Stomach (tissue), 4 donors: ENCODE data around the gene PINK1.
"Not testable (repeated sequence)": the region's sequence is repeated elsewhere in the genome, so short reads cannot be mapped to it uniquely, and the experiment has no call there.

ENCODE experiments used
- EP300 ChIP-seq: sonication (generic); formaldehyde crosslinking; IDR thresholded peaks from one replicate; pipeline ENCODE4 v1.6.1; 2017; ENCODE audit warnings: antibody characterized with exemption
- POLR2A ChIP-seq, 4 donors: fragments of 450-650 bp; IDR thresholded peaks; one replicate each; pipeline ENCODE4 v1.6.1; 2016; ENCODE audit warnings: antibody characterized with exemption in 4 of 4, control low read depth in 2 of 4, mild to moderate bottlenecking in 1 of 4, moderate library complexity in 1 of 4
- TF ChIP-seq, protein P1 (sequence below), 7 experiments: fragments of 450-650 bp in 4 of 7; fragments of 200-600 bp in 3 of 7; sonication (generic) in 3 of 7; IDR thresholded peaks; one replicate each; pipeline ENCODE4 v1.5.1; 2016 to 2019; ENCODE audit warnings: antibody characterized with exemption in 7 of 7, control low read depth in 2 of 7, mild to moderate bottlenecking in 1 of 7

DNA sequence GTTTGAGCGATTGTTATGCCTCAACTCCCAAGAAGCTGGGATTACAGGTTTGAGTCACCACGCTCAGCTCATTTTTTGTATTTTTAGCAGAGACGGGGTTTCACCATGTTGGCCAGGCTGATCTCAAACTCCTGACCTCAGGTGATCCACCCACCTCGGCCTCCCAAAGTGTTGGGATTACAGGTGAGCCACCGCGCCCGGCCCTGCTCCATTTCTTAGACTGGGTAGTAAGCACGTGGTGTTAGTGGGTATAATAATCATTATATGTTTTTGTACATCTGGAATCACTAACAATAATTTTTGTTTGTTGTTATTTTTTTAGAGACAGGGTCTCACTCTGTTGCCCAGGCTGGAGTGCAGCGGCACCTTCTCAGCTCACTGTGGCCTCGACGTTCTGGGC is 40.4 kb downstream of the PINK1 start:
- TF ChIP-seq, protein P1, sequence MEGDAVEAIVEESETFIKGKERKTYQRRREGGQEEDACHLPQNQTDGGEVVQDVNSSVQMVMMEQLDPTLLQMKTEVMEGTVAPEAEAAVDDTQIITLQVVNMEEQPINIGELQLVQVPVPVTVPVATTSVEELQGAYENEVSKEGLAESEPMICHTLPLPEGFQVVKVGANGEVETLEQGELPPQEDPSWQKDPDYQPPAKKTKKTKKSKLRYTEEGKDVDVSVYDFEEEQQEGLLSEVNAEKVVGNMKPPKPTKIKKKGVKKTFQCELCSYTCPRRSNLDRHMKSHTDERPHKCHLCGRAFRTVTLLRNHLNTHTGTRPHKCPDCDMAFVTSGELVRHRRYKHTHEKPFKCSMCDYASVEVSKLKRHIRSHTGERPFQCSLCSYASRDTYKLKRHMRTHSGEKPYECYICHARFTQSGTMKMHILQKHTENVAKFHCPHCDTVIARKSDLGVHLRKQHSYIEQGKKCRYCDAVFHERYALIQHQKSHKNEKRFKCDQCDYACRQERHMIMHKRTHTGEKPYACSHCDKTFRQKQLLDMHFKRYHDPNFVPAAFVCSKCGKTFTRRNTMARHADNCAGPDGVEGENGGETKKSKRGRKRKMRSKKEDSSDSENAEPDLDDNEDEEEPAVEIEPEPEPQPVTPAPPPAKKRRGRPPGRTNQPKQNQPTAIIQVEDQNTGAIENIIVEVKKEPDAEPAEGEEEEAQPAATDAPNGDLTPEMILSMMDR (IDR thresholded peaks at IDR 0.05): not testable (repeated sequence)
- TF ChIP-seq POLR2A (IDR thresholded peaks at IDR 0.05); EP300: not testable (repeated sequence)
